Measurements from ENCODE around the gene GPR148. TPM values are rescaled to one million over a fixed set of nuclear protein-coding genes. Genes with fewer than 3 reads are reported as not detected.

The GPR148 gene
- total and polyA plus RNA-seq, 2 experiments from 2014 or later: 0.16 TPM; not detected in 1

GRCh38 chr2:130759906-130760753 lies 31.3 kb downstream of the GPR148 start:
- no peak overlapping the region for H3K4me3 ChIP-seq
- DNase-seq (ENCODE audit: low spot score): no peak
- Mint-ChIP-seq H3K4me3 (no peak overlapping the region), H3K9me3 (no peaks in the 10 kb centered on the region; the same call in 2 of the 3 replicates), H3K4me1 (peaks cover 10% of the 10 kb centered on the region), H3K27ac (no peak overlapping the region), H3K27me3 (ENCODE audit: insufficient read depth, low read depth, poor library complexity) (peaks cover 26% of the 10 kb centered on the region), H3K36me3 (ENCODE audit: low read depth) (no peaks in the 10 kb centered on the region)
- H3K4me1 ChIP-seq (ENCODE audit: insufficient read depth): peaks cover 6% of the 10 kb centered on the region
- no peak overlapping the region for H2AFZ ChIP-seq
- no peak overlapping the region for H3K27ac ChIP-seq (ENCODE audit: low read depth)
- no peaks in the 10 kb centered on the region for H3K79me2 ChIP-seq (replicated peaks; ENCODE audit: insufficient read depth)
- no peaks in the 10 kb centered on the region for H3K9me2 ChIP-seq (ENCODE audit: insufficient read depth)
- H4K20me1 ChIP-seq (replicated peaks; ENCODE audit: insufficient read depth): no peaks in the 10 kb centered on the region; the same call in none of the 2 replicates
- TF ChIP-seq NANOG (IDR thresholded peaks at IDR 0.05; ENCODE audit: borderline replicate concordance) (no peak), ZNF114 (CRISPR knock-in tag; IDR thresholded peaks at IDR 0.05) (no peak), CREB1 (CRISPR knock-in tag; IDR thresholded peaks at IDR 0.05; ENCODE audit: low read depth) (no peak), JUNB (IDR thresholded peaks at IDR 0.05; ENCODE audit: unreplicated experiment) (no peak), ZNF462 (CRISPR knock-in tag; IDR thresholded peaks at IDR 0.05) (no peak), ETS1 (IDR thresholded peaks at IDR 0.05) (no peak), CTCF (conservative IDR thresholded peaks at IDR 0.05; ENCODE audit: low read depth in 2 of 2) (no peak), ZNF331 (CRISPR knock-in tag; IDR thresholded peaks at IDR 0.05; ENCODE audit: low read depth) (no peak), STAT1 (IDR thresholded peaks at IDR 0.05; ENCODE audit: unreplicated experiment) (no peak), EZH2 (IDR thresholded peaks at IDR 0.05; ENCODE audit: low read depth, unreplicated experiment) (no peak)
- no peak for ATAC-seq
- no peaks in the 10 kb centered on the region for H3F3A ChIP-seq (replicated peaks; ENCODE audit: low read depth)
- peaks cover 20% of the 10 kb centered on the region for H3K27me3 ChIP-seq (ENCODE audit: insufficient read depth)
- no peaks in the 10 kb centered on the region for H3K36me3 ChIP-seq (ENCODE audit: insufficient read depth)
- no peak overlapping the region for H3K4me2 ChIP-seq

All from GM23338 (cell line).